ENCODE measurements around the gene NPDC1.
A peak's percentile ranks its signal among the peaks of the same experiment; 100 is the strongest.
"Not testable (repeated sequence)": the region's sequence is repeated elsewhere in the genome, so short reads cannot be mapped to it uniquely, and the experiment has no call there.

NPDC1 gene

DNA sequence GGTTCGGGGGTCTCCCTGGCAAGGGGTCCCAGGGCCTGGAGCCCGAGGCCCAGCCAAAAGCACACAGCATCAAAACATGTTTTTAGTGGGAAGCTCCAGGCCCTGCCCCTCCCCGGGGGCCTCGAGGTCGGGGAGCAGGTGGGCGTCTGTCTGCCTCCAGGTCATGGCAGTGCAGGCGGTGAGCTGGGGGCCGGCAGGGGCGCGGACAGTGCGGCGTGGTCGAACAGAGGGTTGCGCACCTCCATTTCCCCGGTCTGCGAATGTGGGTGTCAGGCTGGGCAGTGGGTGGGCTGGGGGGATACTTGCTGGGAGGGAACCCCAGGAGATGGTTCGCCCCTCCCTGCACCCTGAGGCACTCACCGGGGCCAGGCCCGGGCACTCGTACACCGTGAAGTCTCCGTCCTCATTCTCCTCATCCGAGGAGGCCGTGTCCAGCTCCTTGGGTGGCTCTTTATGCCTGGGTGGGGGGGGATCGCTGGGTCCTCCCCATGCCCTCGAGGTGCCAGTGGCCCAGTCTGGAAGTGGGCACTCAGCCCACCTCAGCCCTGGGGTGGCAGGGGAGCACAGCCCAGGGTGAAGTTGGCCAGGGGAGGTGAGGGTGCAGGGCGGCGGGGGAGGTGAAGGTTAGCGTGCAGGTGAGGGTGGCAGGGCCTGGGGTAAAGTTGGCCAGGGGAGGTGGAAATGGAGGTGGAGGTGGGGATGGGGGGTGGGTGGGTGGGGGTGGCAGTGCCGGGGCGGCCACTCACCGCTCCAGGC lies 6.2 kb downstream of the NPDC1 start:
- DNase-seq (ENCODE audit: low spot score) = no peak

DNA sequence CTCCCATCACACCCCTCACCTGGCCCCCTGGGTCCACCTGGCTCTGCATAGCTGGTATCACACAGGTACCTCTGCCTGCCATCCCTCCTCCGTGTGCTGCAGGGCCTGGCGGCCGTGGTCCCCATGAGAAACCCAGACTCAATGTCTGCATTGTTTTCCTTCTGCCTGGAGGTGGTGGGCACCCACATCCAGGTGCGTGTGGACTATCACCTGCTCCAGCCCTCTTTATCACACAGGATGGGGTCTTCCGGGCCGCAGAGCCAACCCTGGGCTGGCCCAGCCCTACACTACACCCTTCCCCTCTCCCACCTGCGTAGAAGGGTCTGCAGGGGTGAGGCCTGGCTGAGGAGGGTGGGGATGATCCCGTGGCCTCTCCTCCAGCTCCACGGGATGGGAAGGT lies 7.1 kb downstream of the NPDC1 start:
- no peak for DNase-seq (ENCODE audit: low spot score)

DNA sequence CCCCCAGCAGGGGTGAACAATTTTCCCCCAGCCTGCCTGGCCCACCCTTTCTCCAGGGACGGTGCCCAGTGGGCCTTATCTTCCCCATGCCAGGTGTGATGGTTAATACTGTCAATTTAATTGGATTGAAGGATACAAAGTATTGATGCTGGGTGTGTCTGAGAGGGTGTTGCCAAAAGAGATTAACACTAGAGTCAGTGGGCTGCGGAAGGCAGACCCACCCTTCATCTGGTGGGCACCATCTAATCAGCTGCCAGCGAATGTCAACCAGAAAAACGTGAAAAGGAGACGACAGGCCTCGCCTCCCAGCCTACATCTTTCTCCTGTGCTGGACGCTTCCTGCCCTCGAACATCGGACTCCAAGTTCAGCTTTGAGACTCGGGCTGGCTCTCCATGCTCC lies 8.5 kb downstream of the NPDC1 start:
- no peak for DNase-seq (ENCODE audit: low spot score)

DNA sequence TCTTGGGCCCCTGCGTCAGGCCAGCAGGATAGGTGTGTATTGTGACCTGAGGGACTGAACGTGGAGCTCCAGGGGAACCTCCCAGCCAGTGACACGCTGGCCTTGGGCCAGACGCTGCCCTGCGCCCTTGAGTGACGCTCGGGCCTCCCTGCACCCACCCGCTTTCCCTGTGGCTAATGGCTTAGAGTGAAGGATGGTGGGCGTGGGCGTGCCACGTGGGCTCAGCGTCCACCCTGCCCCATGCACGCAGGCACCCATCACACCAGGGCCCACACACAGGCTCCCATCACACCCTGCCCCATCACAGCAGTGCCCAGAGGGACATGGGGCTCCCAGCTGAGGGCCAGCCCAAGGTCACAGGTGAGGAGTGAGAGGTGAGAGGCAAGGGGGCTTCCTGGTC lies 8.9 kb downstream of the NPDC1 start:
- no peak for DNase-seq (ENCODE audit: low spot score)

DNA sequence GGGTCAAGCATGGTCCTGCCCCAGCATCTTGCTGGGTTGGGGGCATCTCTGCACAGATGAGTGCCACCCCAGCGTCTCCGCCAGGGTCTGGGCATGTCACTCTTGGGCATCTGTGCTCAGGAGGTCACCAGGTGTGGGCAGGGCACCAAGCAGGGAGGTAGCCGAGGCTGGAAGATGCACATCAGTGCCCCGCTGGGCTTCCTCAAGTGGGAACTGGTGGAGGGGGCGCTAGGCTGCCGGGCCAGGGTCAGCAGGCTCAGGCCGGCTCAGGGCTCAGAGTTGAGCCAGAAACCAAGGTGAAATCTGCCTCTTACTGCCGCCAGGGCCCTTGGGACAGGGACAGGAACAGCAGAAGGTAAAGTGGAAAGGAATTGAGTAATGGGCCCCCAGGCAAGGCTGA lies 10.0 kb downstream of the NPDC1 start:
- DNase-seq (ENCODE audit: low spot score) = no peak

DNA sequence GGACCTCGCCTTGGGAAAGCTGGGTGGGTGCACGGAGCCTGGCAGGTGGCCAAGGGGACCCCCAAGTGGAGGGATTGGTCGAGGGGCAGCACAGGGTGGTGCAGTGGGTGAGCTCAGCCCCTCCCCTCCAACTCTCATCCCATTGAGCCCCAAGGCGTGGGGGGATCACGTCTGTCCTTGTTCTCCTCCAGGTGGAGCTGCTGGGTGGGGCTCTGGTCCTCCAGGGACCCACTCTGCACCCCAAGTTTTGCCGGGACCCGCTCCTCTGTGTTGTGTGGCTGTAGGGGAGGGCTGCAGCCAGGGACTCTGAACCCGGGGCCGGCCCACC lies 10.5 kb downstream of the NPDC1 start:
- DNase-seq (ENCODE audit: low spot score) = no peak

DNA sequence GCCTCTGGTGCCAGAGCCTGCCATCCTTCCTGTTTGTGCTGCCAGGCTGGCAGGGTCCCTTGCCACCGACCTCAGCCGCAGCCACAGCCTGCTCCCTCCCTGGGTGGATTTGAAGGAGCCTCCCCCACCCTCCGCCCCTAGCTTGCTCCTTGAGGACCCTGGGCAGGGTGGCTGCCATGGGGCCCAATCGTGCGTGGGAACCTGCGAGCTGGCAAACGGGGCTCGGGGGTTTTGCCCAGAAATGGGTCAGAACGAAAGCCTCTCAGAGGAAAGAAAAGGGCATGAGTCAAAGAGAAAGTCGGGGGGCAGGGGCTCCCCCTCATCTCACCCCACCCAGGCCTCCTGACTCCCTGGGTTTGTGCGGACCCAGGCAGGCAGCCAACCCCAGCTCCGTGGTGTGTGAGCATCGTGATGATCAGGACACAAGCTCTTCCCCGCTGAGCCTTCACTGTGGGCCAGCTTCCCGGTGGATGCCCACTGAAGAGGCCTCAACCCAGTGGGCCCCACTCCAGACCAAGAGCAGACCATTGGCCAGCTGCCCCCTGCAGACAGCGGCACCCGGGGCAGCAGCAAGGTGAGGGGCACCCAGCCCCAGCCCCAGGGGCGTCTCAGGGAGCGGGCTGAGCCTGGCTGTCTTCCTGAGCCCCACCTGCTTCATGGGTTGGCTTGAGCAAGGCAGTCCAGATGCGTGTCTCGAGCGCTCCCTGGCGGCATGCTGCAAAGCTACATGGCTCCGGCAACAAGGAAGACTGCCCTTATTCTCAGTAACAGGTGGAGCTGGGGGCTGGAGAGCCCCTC lies 11.1 kb downstream of the NPDC1 start:
- peak; percentile 82 for DNase-seq (ENCODE audit: low spot score)

DNA sequence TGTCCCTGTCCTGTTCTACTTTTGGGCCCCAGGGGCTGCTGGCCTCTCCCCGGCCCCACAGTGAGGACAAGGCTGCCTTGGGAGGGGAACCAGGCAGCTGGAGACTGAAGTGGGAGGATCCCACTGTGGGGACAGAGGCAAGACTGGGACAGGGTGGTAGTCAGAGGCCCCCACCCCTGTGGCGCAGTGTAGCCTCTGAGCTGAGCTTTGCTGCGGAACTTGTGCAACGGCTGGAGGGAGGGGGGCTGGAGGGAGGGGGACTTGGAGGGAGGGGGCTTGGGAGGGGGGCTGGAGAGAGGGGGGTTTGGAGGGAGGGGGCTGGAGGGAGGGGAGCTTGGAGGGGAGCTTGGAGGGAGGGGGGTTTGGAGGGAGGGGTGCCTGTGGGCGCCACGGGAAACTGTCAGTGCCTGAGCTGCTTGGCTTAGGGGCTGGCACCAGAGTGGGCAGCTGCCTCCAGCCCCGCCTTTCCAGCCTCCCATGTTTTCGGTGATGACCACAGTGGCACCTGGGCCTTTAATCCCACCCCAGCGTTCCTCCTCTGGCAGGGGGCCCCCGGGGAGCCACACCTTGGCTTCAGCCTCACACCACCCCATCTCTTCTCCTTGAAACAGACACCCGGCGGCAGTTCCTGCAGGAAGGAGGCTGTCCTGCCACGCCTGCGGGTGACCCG lies 11.8 kb downstream of the NPDC1 start:
- peak; percentile 2 for DNase-seq (ENCODE audit: low spot score)

DNA sequence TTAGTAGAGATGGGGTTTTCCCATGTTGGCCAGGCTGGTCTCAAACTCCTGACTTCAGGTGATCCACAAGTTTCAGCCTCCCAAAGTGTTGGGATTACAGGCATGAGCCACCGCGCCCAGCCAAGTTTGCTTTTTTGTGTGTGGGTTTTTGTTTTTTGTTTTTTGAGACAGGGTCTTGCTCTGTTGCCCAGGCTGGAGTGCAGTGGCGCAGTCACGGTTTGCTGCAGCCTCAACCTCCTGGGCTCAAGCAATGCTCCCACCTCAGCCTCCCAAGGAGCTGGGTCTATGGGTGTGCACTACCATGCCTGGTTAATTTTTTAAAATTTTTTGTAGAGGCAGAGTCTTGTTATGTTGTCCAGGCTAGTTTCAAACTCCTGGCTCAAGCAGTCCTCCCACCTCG lies 12.5 kb downstream of the NPDC1 start:
- not testable (repeated sequence) for DNase-seq (ENCODE audit: low spot score)

DNA sequence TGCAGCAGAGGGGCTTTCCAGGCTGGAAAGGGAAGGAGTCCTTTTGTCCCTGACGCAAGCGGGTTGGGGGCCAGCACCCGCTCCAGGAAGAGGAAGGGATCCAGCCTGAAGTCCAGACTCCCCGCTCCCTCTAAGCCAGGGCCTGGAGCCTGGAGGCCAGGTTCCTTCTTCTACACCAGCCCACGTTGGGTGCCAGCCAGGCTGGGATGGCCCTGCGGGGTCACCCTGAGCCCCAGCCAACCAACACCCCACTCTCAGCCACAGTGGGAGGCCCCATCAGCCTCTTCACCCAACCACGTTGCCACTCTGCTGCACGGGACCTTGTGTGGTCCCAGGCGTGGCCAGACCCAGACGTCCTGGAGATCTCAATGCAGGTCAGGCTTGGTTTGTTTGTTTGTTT lies 13.1 kb downstream of the NPDC1 start:
- no peak for DNase-seq (ENCODE audit: low spot score)

DNA sequence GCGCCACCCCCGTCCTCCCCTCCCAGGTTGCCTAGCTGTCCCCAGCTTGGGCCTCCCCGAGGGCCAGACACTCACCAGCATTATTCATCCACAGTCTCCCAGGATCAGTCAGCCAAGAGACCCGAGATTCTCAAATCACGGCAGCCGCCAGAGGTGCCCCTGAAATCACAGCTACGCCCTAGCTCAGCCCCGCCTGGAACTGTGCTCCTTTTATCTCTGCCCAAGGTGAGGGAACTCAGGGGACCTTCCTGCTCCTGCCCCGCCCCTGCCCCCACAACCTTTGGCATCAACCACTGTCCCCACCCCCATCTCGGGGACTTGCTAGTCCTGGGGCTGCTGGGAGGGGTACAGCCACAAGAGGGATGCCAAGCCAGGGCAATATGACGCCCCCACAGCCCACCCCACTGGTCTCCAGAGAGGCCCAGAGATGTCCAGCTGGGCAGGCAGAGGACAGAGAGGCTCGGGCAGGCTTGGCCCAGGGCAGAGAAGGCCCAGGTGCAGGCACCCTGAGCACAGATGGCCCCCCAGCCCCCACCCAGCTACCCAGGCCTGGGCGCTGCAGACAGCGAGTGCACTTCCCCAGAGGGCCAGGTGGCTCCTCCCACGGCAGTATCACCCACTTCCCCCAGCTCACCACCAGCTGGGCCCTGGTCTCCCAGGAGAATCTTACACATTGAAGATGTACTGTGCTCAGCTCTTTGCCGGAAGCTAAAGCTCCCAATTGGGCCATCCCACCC lies 13.9 kb downstream of the NPDC1 start, which contains the start of gene FUT7:
Gene FUT7, minus strand, starts transcription at position 185 of the 737 bp plus-strand sequence. Its CDS starts 97 bp downstream, at position 88.
- DNase-seq (ENCODE audit: low spot score) = no peak

DNA sequence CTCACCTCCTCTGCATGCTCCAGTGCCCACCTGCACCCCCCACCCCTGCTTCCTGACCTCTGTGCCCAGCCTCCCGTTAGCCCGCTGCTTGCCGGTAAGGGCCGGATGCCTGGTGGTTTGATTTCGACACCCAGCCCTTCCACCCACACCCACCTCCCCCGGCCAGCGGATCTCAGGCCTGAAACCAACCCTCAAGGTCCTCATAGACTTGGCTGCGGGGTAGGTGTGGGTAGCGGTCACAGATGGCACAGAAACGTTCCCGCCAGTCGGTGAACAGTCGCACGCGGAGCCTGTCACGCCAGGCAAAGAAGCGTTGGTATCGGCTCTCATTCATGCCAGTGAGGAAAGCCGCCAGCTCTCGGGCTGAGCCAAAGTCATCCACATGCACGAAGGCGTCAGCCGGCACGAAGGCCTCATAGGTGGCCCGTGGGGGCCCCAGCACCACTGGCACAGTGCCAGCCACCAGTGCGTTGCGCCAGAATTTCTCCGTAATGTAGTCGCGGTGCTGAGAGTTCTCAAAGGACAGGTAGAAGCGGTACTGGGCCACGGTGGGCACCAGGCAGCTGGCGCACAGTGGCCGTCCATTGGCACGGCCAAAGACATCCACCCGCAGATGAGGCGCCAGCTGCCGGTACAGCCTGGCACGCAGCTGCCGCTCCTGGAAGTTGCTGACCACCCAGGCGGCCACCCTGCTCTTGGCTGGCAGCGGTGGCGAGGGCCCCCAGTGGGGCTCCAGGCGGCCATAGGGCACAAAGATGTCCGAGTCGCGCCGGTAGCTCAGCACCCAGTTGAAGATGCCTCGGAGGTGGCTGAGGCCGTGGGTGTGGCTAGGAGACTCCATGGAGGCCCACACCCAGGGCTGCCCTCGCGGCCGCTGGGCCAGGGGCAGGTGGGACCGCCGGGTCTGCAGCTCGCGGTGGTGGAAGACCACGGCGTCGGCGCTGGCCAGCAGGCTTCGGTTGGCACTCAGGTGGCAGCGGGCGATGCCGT lies 15.1 kb downstream of the NPDC1 start:
- no peak for DNase-seq (ENCODE audit: low spot score)

DNA sequence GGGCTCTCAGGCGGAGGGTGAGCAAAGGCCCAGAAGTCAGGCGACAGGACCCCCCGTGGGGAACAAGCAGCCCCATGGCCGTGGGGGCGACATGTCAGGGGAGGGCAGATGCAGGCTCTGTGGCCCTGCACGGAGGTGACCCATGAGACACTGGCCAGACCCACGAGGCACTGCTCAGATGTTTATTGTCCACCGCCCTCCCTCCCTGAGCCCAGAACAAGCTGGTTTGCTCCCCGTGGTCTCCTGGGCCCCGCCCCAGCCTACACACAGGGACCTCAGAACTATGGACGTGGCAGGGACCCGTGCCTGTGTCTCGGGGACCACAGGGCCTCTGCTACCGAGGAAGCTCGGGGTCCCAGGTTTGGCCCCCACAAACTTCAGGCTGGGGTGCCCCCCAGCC lies 16.0 kb downstream of the NPDC1 start:
- DNase-seq (ENCODE audit: low spot score) = no peak

DNA sequence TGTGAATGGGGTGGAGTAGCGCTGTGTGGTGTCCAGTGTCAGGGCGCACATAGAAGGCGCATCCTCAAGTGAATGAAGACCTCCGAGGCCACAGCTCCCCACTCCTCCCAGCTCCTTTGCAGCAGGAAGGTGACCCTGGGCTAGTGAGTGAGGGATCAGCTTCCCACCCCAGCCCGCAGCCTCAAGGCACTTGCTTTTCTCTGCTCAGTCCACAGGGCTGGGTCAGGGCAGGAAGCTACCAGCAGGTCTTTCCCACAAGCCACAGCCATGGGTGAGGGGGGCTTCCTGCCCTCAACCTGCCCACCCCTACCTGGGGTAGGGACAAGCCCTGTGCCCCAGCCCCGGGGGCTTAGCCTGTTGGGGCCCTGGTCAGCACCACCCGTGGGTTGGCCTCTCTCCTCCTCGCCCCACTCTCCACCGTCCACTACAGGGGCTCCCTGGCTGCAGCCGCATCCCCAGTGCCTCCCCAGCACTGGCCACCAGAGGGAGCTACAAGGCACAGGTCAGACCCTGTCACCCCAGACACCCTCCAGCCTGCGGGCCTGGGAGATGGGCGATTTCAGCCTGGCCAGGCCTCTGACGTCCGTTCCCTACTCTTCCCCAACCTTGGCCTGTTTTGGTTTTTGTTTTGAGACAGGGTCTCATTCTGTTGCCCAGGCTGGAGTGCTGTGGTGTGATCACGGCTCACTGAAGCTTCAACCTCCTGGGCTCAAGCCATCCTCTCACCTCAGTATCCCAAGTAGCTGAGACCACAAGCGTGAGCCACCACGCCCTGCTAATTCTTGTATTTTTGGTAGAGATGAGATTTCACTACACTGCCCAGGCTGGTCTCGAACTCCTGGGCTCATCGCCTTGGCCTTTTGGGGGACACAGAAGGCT lies 16.7 kb downstream of the NPDC1 start:
- DNase-seq (ENCODE audit: low spot score) = peak; percentile 72

DNA sequence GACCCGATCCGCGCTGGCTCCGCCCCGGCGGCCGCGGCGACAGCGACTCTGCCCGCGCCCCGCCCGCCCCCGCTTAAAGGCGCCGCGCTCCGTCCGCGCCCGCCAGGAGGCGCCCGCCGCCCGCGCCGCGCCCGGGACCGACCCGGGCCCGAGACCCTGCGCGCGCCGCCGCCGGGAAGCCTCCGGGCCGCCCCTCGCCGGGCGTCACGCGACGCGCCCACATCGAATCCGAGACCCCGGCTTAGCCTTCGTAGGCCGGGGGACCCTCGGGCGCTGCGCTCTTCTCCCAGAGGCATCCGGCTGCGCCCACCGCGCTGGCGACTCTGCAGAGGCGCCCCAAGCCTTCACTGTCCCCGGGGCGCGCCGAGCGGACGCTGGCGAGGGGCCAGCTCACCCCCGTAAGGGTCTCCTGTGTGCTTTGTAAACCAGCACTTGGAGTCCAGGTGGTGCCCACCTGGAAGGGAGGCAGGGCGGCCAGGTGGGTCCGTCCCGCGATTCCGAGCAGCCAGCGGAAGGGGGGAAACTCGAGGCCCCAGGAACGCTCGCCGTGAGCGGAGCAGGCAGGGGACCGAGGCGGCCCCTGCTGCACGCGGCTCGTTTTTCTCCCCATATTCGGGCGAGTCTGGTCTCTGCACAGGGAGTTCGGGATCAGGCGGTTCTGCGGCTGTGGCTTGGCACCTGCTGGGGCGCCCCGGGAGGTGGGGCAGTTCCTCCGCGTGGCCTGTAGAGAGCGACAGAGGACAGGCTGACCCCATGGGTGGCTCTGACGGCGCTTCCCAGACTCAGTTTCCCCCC lies 17.5 kb downstream of the NPDC1 start:
- peak; percentile 81 for DNase-seq (ENCODE audit: low spot score)

DNA sequence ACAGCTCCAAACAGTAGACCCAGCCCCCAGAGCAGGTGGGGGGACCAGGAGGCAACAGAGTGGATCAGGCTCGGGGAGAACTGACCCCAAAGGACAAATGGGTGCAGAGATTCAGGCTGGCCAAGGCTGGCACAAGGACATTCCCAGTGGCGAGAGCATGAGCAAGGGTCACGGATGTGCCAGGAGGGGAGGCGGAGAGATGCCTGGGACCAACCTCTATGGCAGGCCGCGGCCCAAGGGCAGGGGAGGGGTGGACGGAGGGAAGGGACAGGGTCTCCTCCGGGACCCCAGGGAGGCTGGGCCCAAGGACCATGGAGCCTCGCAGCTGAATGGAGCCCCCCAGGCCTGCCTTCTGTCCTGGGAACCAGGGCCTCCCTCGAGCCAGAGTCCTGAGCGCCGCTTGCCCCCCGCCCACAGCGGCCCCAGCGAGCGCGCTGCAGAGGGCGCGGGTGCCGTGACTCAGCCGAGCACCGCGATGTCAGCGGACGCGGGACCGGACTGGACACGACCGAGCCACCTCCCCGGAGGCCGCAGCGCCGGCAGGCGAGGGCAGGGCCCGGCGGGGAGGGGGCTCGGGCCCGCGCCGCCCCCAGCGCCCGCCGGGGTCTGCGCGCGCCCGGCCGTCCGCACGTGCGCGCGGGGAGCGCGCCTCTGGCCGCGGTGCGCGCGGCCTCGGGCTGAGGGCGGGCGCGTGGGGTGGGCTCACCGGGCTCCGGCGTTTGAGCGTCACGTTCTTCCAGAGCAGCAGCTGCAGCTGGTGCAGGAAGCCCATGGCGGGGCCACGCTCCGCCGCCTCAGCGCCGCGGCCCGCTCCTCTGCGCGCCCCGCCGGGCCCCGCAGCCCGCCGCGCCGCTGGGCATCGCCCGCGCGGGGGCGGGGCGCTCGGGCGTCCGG lies 18.4 kb downstream of the NPDC1 start, which contains the start of gene ABCA2:
Gene ABCA2, minus strand, starts transcription at position 869 of the 894 bp plus-strand sequence. Its CDS starts 97 bp downstream, at position 772.
- DNase-seq (ENCODE audit: low spot score) = peak; percentile 20

DNA sequence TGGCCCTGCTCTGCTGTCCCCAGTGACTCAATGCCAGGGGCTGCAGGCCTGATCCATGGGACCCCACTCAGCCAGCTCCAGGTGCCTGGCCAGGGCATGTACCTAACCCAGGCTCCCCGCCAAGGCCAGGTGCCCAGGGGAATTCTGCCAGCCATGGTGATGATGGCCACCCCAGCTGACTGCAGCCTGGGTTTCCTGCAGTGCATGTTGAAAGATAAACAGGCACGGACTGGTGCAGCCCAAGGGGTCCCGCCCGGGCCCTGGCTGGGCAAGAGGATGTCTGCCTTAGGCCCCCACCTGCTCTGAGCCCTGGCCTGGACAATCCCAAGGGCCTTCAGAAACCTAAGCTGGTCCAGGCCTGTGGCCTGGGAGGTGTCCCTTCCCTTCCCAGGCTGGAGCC lies 19.1 kb downstream of the NPDC1 start:
- no peak for DNase-seq (ENCODE audit: low spot score)

DNA sequence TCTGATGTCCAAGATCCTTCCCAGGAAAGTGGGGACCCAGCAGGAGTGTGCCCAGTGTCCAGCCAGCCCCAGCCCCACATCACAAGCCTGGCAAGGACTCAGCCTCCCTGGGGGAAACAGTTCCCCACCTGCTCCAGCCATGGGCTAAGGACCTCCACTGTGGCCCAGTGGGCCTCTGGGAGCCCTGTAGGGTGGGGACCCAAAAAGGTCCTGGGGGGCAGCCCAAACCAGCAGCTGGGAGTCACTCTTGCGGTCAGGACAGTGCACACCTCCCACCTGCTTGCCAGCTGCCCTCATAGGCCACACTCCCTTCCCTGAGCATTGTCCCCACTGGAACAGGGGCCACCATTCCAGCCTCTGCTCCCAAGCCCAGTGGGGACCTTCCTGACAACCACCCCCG lies 19.6 kb downstream of the NPDC1 start:
- no peak for DNase-seq (ENCODE audit: low spot score)

Measured in LoVo (cell line).